ENCODE results near the gene RAB6A. TPM values are rescaled to one million over a fixed set of nuclear protein-coding genes. Genes with fewer than 3 reads are reported as not detected.

Gene RAB6A
- total RNA-seq, 1 donor from 2014 or later = 222 TPM

DNA sequence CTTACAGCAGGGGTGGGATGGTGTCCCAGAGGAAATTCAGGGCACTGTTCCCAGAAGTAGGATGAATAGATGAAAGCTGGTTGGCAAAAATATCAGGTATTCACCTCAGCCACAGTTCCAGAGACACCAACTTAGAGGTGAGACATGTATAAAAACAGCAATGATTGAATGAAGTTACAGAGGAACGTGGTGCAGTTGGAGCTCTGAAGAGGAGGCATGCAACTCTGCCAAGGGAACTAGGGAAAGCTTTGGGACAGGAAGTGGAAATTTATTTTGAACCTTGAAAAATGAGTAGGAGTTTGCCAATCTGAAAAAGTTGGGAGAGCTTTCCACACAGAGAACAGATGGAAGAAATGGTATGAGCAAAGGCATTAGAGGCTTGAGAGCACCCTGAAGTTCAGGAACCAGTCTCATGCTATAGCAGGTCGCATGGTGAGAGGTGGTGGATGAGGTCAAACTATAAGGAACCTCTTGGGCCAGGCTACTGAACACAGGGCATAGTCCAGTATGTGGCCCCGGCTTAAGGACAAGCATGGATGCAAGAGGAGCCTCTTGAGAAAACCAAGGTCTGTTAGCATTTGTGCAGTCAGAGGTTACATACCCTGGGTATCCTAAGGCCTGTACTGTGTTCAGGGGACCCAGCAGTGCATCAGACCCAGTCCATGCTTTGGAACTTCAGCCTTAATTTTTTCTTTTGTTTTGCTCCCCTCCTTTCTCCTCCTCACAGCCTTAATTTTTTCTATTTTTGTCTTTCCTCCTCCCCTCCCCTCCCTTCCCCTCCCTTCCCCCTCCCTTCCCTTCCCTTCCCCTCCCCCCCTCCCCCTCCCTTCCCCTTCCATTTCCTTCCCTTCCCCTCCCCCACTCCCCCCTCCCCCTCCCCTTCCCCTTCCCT lies 97.0 kb downstream of the RAB6A start:
- peaks cover 4% of the 10 kb centered on the region for H3K27me3 Mint-ChIP-seq (ENCODE audit: unreplicated experiment)
- H3K9me3 Mint-ChIP-seq (ENCODE audit: unreplicated experiment) = peaks cover 14% of the 10 kb centered on the region
- H3K27ac Mint-ChIP-seq (ENCODE audit: unreplicated experiment) = no peak overlapping the region
- no peak overlapping the region for H3K4me3 Mint-ChIP-seq (ENCODE audit: unreplicated experiment)
- H3K4me1 Mint-ChIP-seq (ENCODE audit: low read depth, unreplicated experiment) = peaks cover 11% of the 10 kb centered on the region
- TF ChIP-seq, protein P1, sequence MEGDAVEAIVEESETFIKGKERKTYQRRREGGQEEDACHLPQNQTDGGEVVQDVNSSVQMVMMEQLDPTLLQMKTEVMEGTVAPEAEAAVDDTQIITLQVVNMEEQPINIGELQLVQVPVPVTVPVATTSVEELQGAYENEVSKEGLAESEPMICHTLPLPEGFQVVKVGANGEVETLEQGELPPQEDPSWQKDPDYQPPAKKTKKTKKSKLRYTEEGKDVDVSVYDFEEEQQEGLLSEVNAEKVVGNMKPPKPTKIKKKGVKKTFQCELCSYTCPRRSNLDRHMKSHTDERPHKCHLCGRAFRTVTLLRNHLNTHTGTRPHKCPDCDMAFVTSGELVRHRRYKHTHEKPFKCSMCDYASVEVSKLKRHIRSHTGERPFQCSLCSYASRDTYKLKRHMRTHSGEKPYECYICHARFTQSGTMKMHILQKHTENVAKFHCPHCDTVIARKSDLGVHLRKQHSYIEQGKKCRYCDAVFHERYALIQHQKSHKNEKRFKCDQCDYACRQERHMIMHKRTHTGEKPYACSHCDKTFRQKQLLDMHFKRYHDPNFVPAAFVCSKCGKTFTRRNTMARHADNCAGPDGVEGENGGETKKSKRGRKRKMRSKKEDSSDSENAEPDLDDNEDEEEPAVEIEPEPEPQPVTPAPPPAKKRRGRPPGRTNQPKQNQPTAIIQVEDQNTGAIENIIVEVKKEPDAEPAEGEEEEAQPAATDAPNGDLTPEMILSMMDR (IDR thresholded peaks at IDR 0.05; ENCODE audit: partially characterized antibody, unreplicated experiment) = no peak
- H3K36me3 Mint-ChIP-seq (ENCODE audit: unreplicated experiment) = no peaks in the 10 kb centered on the region
- DNase-seq = no peak

DNA sequence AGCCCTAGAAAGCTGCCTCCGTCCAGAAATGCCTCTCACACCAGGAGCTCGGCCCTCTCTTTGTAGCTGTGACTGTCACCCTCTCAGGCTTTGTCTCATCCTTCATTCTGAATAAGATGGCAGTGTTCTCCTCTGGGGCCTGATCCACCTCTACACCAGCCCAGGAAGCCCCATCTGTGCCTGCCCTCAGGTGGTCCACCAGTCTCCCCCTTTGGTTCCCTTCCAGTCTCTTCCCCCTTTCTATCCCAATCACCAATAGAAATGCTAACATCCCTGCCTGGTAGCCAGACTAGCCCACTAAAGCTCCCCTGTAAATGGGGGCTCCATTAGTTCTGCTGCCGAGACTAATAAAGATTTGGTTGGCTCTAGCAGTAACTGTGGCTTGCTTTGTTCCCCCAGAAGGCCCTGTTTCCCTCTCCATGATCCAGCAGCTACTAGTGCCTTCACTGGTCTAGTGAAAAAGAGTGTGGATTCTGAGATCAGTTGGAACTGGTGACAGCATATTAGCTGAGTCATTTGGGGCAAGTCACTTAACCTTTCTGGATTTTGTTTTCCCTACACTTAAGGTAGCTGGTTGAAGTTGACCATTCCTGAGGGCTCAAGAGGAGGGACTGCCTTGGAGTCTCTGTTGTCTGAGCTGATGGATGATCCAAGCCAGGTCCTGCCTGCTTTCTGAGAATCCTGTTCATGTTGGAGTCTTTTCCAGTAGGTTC lies 98.3 kb downstream of the RAB6A start:
- no peak for DNase-seq
- H3K36me3 Mint-ChIP-seq (ENCODE audit: unreplicated experiment) = no peaks in the 10 kb centered on the region
- no peak overlapping the region for H3K27ac Mint-ChIP-seq (ENCODE audit: unreplicated experiment)
- TF ChIP-seq, protein P1 (IDR thresholded peaks at IDR 0.05; ENCODE audit: partially characterized antibody, unreplicated experiment) = no peak
- peaks cover 14% of the 10 kb centered on the region for H3K9me3 Mint-ChIP-seq (ENCODE audit: unreplicated experiment)
- H3K4me3 Mint-ChIP-seq (ENCODE audit: unreplicated experiment) = no peak overlapping the region
- H3K4me1 Mint-ChIP-seq (ENCODE audit: low read depth, unreplicated experiment) = peaks cover 11% of the 10 kb centered on the region
- peaks cover 5% of the 10 kb centered on the region for H3K27me3 Mint-ChIP-seq (ENCODE audit: unreplicated experiment)

DNA sequence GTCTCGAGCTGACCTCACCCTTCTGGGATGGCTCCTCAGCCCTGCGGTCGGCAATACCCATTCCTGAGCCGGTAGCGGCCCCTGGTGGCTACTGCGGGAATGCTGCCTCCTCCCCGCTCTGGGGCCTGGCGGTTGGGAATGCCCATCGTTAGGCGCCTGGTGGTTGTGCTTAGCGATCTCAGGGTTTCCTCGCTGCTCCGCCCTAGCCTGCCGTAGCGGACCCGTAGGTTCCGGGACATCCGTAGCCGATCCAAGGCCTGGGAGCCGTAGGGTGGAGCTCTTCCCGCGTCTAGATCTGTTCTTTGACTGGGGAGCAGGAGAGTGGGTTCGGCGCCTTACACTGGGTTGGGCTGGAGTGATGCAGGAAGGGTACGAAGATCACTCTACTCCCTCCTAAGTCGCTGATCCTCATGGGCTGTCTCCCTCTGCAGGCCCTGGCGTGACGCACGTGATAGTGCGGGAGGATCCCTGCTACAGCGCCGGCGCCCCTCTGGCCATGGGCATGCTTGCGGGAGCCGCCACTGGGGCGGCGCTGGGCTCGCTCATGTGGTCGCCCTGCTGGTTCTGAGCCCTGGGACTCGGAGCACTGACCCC lies 99.7 kb downstream of the RAB6A start:
- peaks cover 11% of the 10 kb centered on the region for H3K4me1 Mint-ChIP-seq (ENCODE audit: low read depth, unreplicated experiment)
- peak; percentile 97 for DNase-seq
- no peaks in the 10 kb centered on the region for H3K36me3 Mint-ChIP-seq (ENCODE audit: unreplicated experiment)
- H3K4me3 Mint-ChIP-seq (ENCODE audit: unreplicated experiment) = peak overlapping the region; percentile 82
- peaks cover 14% of the 10 kb centered on the region for H3K9me3 Mint-ChIP-seq (ENCODE audit: unreplicated experiment)
- H3K27me3 Mint-ChIP-seq (ENCODE audit: unreplicated experiment) = peaks cover 5% of the 10 kb centered on the region
- TF ChIP-seq, protein P1 (IDR thresholded peaks at IDR 0.05; ENCODE audit: partially characterized antibody, unreplicated experiment) = peak; percentile 91
- no peak overlapping the region for H3K27ac Mint-ChIP-seq (ENCODE audit: unreplicated experiment)

DNA sequence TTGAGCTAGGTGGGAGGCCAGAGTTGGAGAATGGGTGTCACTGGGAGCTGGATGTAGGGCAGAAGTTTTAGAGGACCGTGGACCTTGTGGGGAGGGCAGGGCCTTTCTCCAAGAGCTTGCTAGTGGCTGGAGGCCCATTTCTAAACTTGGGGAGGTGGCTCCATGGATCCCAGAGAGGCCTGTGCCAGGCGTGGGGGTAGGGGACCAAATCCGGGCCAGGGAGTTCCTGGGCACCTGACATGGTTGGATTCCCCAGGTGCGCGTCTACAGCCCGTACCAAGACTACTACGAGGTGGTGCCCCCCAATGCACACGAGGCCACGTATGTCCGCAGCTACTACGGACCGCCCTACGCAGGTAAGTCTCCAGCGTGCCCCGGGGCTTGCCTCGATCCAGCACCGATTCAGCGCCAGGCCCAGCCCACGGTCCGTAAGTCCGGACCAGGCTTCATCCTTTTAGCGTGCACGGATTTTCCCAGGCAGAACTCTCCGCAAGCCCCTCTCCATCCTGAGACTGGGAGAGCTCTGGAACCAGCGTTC lies 100.3 kb downstream of the RAB6A start:
- Mint-ChIP-seq H3K36me3 (ENCODE audit: unreplicated experiment) (no peaks in the 10 kb centered on the region), H3K27ac (ENCODE audit: unreplicated experiment) (no peak overlapping the region), H3K27me3 (ENCODE audit: unreplicated experiment) (peaks cover 5% of the 10 kb centered on the region), H3K4me1 (ENCODE audit: low read depth, unreplicated experiment) (peaks cover 11% of the 10 kb centered on the region), H3K9me3 (ENCODE audit: unreplicated experiment) (peaks cover 14% of the 10 kb centered on the region), H3K4me3 (ENCODE audit: unreplicated experiment) (peak overlapping the region; percentile 58)
- no peak for DNase-seq
- TF ChIP-seq, protein P1 (IDR thresholded peaks at IDR 0.05; ENCODE audit: partially characterized antibody, unreplicated experiment) = no peak
